ENCODE data around the gene GPR61. TPM values are rescaled to one million over a fixed set of nuclear protein-coding genes. Genes with fewer than 3 reads are reported as not detected.

The GPR61 gene
- total and polyA plus RNA-seq, 9 of the 15 experiments (the other 6 are each of a cell fraction or from before 2014, with no cell fraction given): 0.04 to 1.1 (median 0.25) TPM; not detected in 4

GRCh38 chr1:109493805-109494539 lies 45.7 kb upstream of the GPR61 start, which contains the start of gene CYB561D1 (continued):
- TF ChIP-seq ZKSCAN3 (CRISPR knock-in tag; IDR thresholded peaks at IDR 0.05) (no peak), ZNF507 (tag; conservative IDR thresholded peaks at IDR 0.05) (no peak), RNF2 (IDR thresholded peaks at IDR 0.05) (no peak), BRD9 (IDR thresholded peaks at IDR 0.05; ENCODE audit: low read depth, partially characterized antibody) (no peak), ILK (tag; IDR thresholded peaks at IDR 0.05; ENCODE audit: borderline replicate concordance, low read depth) (no peak), KLF10 (CRISPR knock-in tag; IDR thresholded peaks at IDR 0.05) (no peak), KLF16 (IDR thresholded peaks at IDR 0.05) (no peak), U2AF1 (optimal IDR thresholded peaks at IDR 0.05; ENCODE audit: low read depth, low read length) (no peak), ZNF184 (CRISPR knock-in tag; IDR thresholded peaks at IDR 0.05) (no peak), ELK1 (CRISPR knock-in tag; IDR thresholded peaks at IDR 0.05) (no peak), ZNF717 (CRISPR knock-in tag; IDR thresholded peaks at IDR 0.05) (no peak), ZNF766 (CRISPR knock-in tag; conservative IDR thresholded peaks at IDR 0.05) (no peak), USF2 (CRISPR knock-in tag; IDR thresholded peaks at IDR 0.05) (no peak), TCFL5 (CRISPR knock-in tag; conservative IDR thresholded peaks at IDR 0.05) (no peak), MYBL2 (IDR thresholded peaks at IDR 0.05; ENCODE audit: low read depth) (no peak), MYBL2 (CRISPR knock-in tag; IDR thresholded peaks at IDR 0.05; ENCODE audit: borderline replicate concordance) (no peak), CHAMP1 (IDR thresholded peaks at IDR 0.05) (no peak), ZC3H4 (CRISPR knock-in tag; IDR thresholded peaks at IDR 0.05; ENCODE audit: borderline replicate concordance) (no peak; the same call in 1 of the 2 replicates), ETV1 (tag; conservative IDR thresholded peaks at IDR 0.05; ENCODE audit: low read depth) (peak; percentile 50; the same call in 1 of the 2 replicates), KLF6 (CRISPR knock-in tag; IDR thresholded peaks at IDR 0.05; ENCODE audit: borderline replicate concordance) (no peak), TAF1 (IDR thresholded peaks at IDR 0.05; ENCODE audit: control insufficient read depth, extremely low read depth, insufficient read depth, low read length, severe bottlenecking) (peak; percentile 54), ZBTB1 (CRISPR knock-in tag; IDR thresholded peaks at IDR 0.05; ENCODE audit: borderline replicate concordance, low read depth) (no peak), ZBTB43 (CRISPR knock-in tag; IDR thresholded peaks at IDR 0.05) (no peak), CBFA2T3 (IDR thresholded peaks at IDR 0.05) (no peak), ZNF444 (CRISPR knock-in tag; IDR thresholded peaks at IDR 0.05) (no peak; the same call in 1 of the 2 replicates)

Data from K562 (cell line).